GM13977 (cell line): Measurements from ENCODE around the gene MSRB3.

ENCODE experiments used
- DNase-seq: peaks from one replicate; pipeline ENCODE4 v3.0.0; 2012; ENCODE audit warnings: low spot score
- in situ Hi-C: fragments of 300-500 bp; cut with MboI; formaldehyde crosslinking; loops from one replicate; pipeline ENCODE4 v1.12.0; 2022; ENCODE audit warnings: low sequenced_read_pairs, low pct_unique_long_range_greater_than_20kb, mixed read lengths, inconsistent platforms; ENCODE audit not compliant: unreplicated experiment
- TF ChIP-seq, protein P1 (sequence below): IDR thresholded peaks from 2 replicates; pipeline ENCODE4 v1.5.1; 2012; ENCODE audit warnings: mild to moderate bottlenecking, control low read depth; ENCODE audit not compliant: insufficient read depth; ENCODE audit errors: extremely low read depth, missing control alignments

MSRB3 gene

DNA sequence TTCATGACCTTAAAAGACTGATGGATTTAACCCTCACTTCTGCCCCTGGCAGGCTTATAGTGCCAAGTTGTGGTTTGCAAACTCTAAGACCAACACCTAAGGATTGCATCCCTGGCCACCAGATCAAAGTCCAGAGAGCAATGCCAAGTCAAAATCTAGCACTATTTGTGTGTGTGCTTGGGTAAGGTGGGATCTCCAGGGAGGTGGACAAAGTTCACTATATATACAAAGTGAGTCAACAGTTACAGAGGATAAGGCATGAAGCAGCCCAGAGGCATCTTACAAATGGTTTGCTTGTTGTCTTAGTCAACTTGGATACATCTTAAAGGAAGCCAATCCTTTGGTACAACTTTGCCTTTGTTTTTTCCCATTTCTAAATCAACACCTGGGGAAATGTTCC lies 137.3 kb downstream of the MSRB3 start:
- DNase-seq, result no peak

DNA sequence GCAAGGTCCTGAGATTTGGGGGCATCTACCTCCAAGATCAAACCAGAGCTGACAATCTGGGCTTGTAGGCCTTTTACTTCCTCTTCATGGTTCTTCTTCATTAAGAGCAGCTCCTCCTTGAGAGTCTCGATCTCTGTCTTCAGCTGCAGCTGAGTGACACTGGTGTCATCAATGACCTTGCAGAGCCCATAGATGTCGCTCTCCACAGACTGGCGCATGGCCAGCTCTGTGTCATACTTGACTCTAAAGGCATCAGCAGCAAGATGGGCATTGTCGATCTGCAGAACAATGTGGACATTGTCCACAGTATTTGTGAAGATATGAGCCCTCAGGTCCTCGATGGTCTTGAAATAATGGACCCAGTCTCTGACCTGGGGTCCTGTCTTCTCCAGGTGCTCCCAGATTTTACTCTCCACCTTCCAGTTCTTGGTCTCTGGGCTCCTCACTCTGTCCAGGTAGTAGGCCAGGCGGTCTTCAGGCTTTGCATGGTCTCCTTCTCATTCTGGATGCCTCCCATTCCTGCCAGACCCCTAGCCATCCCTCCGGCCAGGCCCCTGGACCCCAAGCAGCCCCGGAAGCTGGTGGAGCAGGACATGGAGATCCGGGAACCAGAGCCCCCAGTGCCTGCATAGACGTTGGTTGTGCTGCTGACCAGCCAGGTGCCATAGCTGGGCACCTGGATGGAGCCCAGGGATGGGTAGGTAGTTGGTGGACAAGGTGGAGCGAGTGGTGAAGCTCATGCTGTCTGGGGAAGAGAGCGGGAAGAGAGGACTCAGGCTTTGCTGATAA lies 141.0 kb downstream of the MSRB3 start:
- no peak for DNase-seq
- TF ChIP-seq, protein P1, sequence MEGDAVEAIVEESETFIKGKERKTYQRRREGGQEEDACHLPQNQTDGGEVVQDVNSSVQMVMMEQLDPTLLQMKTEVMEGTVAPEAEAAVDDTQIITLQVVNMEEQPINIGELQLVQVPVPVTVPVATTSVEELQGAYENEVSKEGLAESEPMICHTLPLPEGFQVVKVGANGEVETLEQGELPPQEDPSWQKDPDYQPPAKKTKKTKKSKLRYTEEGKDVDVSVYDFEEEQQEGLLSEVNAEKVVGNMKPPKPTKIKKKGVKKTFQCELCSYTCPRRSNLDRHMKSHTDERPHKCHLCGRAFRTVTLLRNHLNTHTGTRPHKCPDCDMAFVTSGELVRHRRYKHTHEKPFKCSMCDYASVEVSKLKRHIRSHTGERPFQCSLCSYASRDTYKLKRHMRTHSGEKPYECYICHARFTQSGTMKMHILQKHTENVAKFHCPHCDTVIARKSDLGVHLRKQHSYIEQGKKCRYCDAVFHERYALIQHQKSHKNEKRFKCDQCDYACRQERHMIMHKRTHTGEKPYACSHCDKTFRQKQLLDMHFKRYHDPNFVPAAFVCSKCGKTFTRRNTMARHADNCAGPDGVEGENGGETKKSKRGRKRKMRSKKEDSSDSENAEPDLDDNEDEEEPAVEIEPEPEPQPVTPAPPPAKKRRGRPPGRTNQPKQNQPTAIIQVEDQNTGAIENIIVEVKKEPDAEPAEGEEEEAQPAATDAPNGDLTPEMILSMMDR, result no peak
- in situ Hi-C loops, result no loop called here

More for the DNA sequence above, 137.3 kb downstream of the MSRB3 start:
- TF ChIP-seq, protein P1, result no peak
- in situ Hi-C loops, result no loop called here

DNA sequence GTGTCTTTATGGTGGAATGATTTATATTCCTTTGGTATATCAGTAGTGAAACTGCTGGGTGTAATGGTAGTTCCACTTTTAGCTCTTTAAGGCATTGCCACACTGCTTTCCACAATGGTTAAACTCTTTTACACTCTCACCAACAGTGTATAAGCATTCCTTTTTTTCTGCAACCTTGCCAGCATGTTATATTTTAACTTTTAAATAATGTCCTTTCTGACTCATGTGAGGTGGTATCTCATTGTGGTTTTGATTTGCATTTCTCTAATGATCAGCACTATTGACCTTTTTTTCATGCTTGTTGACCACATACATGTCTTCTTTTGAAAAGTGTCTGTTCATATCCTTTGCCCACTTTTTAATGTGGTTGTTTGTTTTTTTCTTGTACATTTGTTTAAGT lies 142.5 kb downstream of the MSRB3 start:
- TF ChIP-seq, protein P1, result no peak
- DNase-seq, result no peak
- in situ Hi-C loops, result no loop called here

DNA sequence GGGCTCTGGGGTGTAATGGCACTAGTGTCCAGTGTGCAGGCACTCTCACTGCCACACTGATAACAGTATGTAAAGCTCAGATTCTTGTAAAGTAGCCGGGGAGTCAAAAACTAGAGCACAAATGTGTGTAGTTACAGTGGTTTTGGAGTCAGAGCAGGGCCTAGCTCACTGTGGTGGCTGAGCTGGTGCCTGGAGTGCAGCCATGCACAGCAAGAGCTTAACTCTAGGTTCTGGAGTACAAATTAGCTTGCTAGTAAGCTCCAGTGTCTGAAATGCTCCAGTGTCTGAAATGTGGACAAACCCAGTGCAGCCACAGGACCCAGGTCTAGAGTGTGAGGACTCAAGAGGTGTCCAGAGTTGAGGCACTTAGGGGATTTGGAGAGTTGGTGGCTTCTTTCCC lies 149.2 kb downstream of the MSRB3 start:
- in situ Hi-C loops, result no loop called here
- no peak for DNase-seq
- TF ChIP-seq, protein P1, result no peak

DNA sequence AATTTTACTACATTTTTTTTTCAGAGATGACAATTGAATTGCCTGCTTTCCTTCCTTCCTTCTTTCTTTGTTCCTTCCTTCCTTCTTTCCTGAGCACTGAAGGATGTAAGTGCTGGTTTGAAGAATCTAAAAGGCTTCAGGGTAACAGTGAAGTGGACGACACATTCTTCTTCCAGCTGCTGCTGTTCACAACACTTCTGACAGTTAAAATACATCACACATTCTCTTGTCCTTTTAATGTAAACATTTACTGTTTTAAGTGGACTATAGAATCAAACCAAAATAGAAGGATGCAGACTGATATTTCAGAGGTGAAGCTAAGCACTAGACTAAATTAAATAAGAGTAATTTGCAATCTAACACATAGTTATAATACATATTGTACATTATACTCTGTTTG lies 151.5 kb downstream of the MSRB3 start:
- in situ Hi-C loops, result no loop called here
- no peak for DNase-seq
- TF ChIP-seq, protein P1, result no peak

DNA sequence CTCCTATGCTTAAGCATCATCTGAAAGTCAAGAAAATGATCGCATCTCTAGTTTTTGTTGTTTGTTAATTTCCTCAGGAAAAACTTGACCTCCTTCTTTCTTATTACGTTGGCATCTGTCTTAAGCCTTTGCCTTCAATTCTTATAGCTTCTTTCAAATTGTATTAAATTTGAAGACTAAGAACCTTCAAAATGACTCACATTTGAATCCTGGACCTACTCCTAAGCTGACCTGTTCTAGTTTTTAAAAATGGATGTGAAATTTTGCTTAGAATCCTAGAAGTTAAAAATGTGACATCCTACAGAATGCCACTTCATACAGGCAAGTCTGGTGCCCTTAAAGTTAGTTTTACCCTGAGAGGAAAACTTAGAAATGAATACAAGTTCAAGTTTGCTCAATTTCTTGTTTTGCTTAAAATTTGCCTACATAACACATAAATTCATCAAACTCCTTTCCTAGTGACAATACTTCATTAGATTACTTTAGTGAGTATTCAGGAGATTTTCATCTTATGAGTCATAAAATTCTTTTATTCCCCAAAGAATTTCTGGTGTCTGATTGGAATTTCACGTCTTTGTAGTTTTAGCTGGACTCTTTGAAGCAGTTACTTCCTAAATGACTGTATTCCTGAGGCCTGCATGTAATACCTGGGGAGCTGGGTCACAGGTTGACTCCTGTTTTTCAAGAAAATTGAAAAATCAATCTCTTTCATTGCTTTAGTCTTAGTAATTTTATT lies 152.3 kb downstream of the MSRB3 start:
- no peak for DNase-seq
- TF ChIP-seq, protein P1, result no peak
- in situ Hi-C loops, result no loop called here
